ENCODE measurements around the gene ZC3H7A.

The ZC3H7A gene

GRCh38 chr16:11744075-11744470, 53.0 kb downstream of the ZC3H7A start:
- Histone ChIP-seq H4K20me1 (ENCODE audit: insufficient read depth) (no peaks in the 10 kb centered on the region), H3K4me1 (ENCODE audit: low read depth, poor library complexity, severe bottlenecking) (peaks cover 77% of the 10 kb centered on the region), H3K79me2 (ENCODE audit: insufficient read depth, low read depth) (peaks cover 32% of the 10 kb centered on the region), H3K4me2 (peak overlapping the region; percentile 80), H3K27ac (peak overlapping the region; percentile 25; the same call in 1 of the 2 replicates), H3K9ac (no peak overlapping the region), H3K4me3 (IDR thresholded peaks at IDR 0.05; ENCODE audit: insufficient read depth, low read depth, low read length) (no peak overlapping the region), H3K27me3 (ENCODE audit: insufficient read depth, low read depth) (no peaks in the 10 kb centered on the region), H2AFZ (ENCODE audit: low read depth) (no peak overlapping the region), H3K36me3 (ENCODE audit: insufficient read depth) (no peaks in the 10 kb centered on the region)
- no peak for TF ChIP-seq CTCF (conservative IDR thresholded peaks at IDR 0.05; ENCODE audit: low read depth, low read length)

GRCh38 chr16:11743308-11744074, 53.6 kb downstream of the ZC3H7A start:
- Histone ChIP-seq H3K27ac (peak overlapping the region; percentile 73), H3K4me2 (peak overlapping the region; percentile 80), H4K20me1 (ENCODE audit: insufficient read depth) (no peaks in the 10 kb centered on the region), H3K79me2 (ENCODE audit: insufficient read depth, low read depth) (peaks cover 38% of the 10 kb centered on the region), H2AFZ (ENCODE audit: low read depth) (peak overlapping the region; percentile 73), H3K27me3 (ENCODE audit: insufficient read depth, low read depth) (no peaks in the 10 kb centered on the region), H3K4me3 (IDR thresholded peaks at IDR 0.05; ENCODE audit: insufficient read depth, low read depth, low read length) (no peak overlapping the region), H3K9ac (peak overlapping the region; percentile 90; the same call in 1 of the 2 replicates), H3K4me1 (ENCODE audit: low read depth, poor library complexity, severe bottlenecking) (peaks cover 77% of the 10 kb centered on the region), H3K36me3 (ENCODE audit: insufficient read depth) (no peaks in the 10 kb centered on the region)
- TF ChIP-seq CTCF (conservative IDR thresholded peaks at IDR 0.05; ENCODE audit: low read depth, low read length): no peak

GRCh38 chr16:11742536-11743307, 54.3 kb downstream of the ZC3H7A start, which contains the start of gene TXNDC11:
TXNDC11 (minus strand) TSS chr16:11742857; CDS start chr16:11742730, 127 bp downstream.
- Histone ChIP-seq H3K9ac (peak within 1 kb of the TSS; percentile 90), H2AFZ (ENCODE audit: low read depth) (peak within 1 kb of the TSS; percentile 73), H3K27ac (peak within 1 kb of the TSS; percentile 73), H3K4me3 (IDR thresholded peaks at IDR 0.05; ENCODE audit: insufficient read depth, low read depth, low read length) (no peak within 1 kb of the TSS), H3K27me3 (ENCODE audit: insufficient read depth, low read depth) (no peaks in the 10 kb centered on the region), H4K20me1 (ENCODE audit: insufficient read depth) (no peaks in the 10 kb centered on the region), H3K36me3 (ENCODE audit: insufficient read depth) (no peaks in the 10 kb centered on the region), H3K79me2 (ENCODE audit: insufficient read depth, low read depth) (peaks cover 46% of the 10 kb centered on the region), H3K4me2 (peak within 1 kb of the TSS; percentile 80), H3K4me1 (ENCODE audit: low read depth, poor library complexity, severe bottlenecking) (peaks cover 77% of the 10 kb centered on the region)
- TF ChIP-seq CTCF (conservative IDR thresholded peaks at IDR 0.05; ENCODE audit: low read depth, low read length): no peak

GRCh38 chr16:11742093-11742535, 54.9 kb downstream of the ZC3H7A start:
- no peak overlapping the region for H3K4me3 ChIP-seq (IDR thresholded peaks at IDR 0.05; ENCODE audit: insufficient read depth, low read depth, low read length)
- no peaks in the 10 kb centered on the region for H4K20me1 ChIP-seq (ENCODE audit: insufficient read depth)
- peak overlapping the region; percentile 90 for H3K9ac ChIP-seq
- H3K4me2 ChIP-seq: peak overlapping the region; percentile 79
- H3K27ac ChIP-seq: peak overlapping the region; percentile 73
- H2AFZ ChIP-seq (ENCODE audit: low read depth): peak overlapping the region; percentile 73
- no peaks in the 10 kb centered on the region for H3K36me3 ChIP-seq (ENCODE audit: insufficient read depth)
- no peak; the same call in 1 of the 2 replicates for TF ChIP-seq CTCF (conservative IDR thresholded peaks at IDR 0.05; ENCODE audit: low read depth, low read length)
- peaks cover 77% of the 10 kb centered on the region for H3K4me1 ChIP-seq (ENCODE audit: low read depth, poor library complexity, severe bottlenecking)
- no peaks in the 10 kb centered on the region for H3K27me3 ChIP-seq (ENCODE audit: insufficient read depth, low read depth)
- H3K79me2 ChIP-seq (ENCODE audit: insufficient read depth, low read depth): peaks cover 52% of the 10 kb centered on the region
